Parathyroid adenoma (tissue), 2 donors: ENCODE results near the gene PPP1R14D.

Source experiments
- H2AFZ ChIP-seq: fragments of 300-600 bp; sonication (generic); one replicate; pipeline ENCODE4 v1.7.0; 2017; ENCODE audit warnings: antibody characterized with exemption, mild to moderate bottlenecking
- H3K27ac ChIP-seq: fragments of 300-600 bp; sonication (generic); one replicate; pipeline ENCODE4 v1.7.0; 2017
- H3K27me3 ChIP-seq: fragments of 300-600 bp; sonication (generic); one replicate; pipeline ENCODE4 v1.7.0; 2017; ENCODE audit warnings: low read length; ENCODE audit not compliant: control insufficient read depth, insufficient read depth
- H3K36me3 ChIP-seq: fragments of 300-600 bp; sonication (generic); one replicate; pipeline ENCODE4 v1.7.0; 2017; ENCODE audit warnings: low read length; ENCODE audit not compliant: control insufficient read depth, insufficient read depth
- H3K4me1 ChIP-seq: fragments of 300-600 bp; sonication (generic); one replicate; pipeline ENCODE4 v1.7.0; 2017; ENCODE audit warnings: control low read depth
- H3K4me2 ChIP-seq: fragments of 300-600 bp; sonication (generic); one replicate; pipeline ENCODE4 v1.7.0; 2017; ENCODE audit warnings: low read length
- H3K4me3 ChIP-seq: fragments of 300-600 bp; sonication (generic); one replicate; pipeline ENCODE4 v1.7.0; 2017; ENCODE audit warnings: low read depth, low read length
- H3K79me2 ChIP-seq: fragments of 300-600 bp; sonication (generic); one replicate; pipeline ENCODE4 v1.7.0; 2017; ENCODE audit warnings: control low read depth
- H3K9ac ChIP-seq: fragments of 300-600 bp; sonication (generic); one replicate; pipeline ENCODE4 v1.7.0; 2017; ENCODE audit warnings: mild to moderate bottlenecking
- H3K9me3 ChIP-seq: fragments of 300-600 bp; sonication (generic); one replicate; pipeline ENCODE4 v1.7.0; 2017; ENCODE audit warnings: low read length; ENCODE audit not compliant: control insufficient read depth
- CTCF ChIP-seq: fragments of 300-600 bp; sonication (generic); IDR thresholded peaks from one replicate; pipeline ENCODE4 v1.7.0; 2017; ENCODE audit warnings: antibody characterized with exemption, mild to moderate bottlenecking
- donor health status: primary hyperparathyroidism.

The PPP1R14D gene

GRCh38 chr15:40766194-40766815 lies 62.2 kb downstream of the PPP1R14D start:
- H3K9ac ChIP-seq = no peak overlapping the region
- no peak overlapping the region for H3K4me2 ChIP-seq
- H3K36me3 ChIP-seq = no peaks in the 10 kb centered on the region
- H3K79me2 ChIP-seq = no peaks in the 10 kb centered on the region
- no peak for TF ChIP-seq CTCF
- H3K4me1 ChIP-seq = peaks cover 3% of the 10 kb centered on the region
- H3K27me3 ChIP-seq = no peaks in the 10 kb centered on the region
- no peak overlapping the region for H2AFZ ChIP-seq
- H3K9me3 ChIP-seq = no peaks in the 10 kb centered on the region
- H3K4me3 ChIP-seq = no peak overlapping the region
- no peak overlapping the region for H3K27ac ChIP-seq
